GM18520 (cell line): Measurements from ENCODE around the gene GHRL.

Experiments
- ATAC-seq: cut with Tn5 transposase; IDR thresholded peaks from one replicate; pipeline ENCODE4 v1.9.1; 2021; ENCODE audit not compliant: unreplicated experiment

GHRL gene

GRCh38 chr3:10248184-10248983, 44.4 kb downstream of the GHRL start, which contains the start of gene TATDN2:
TSS of gene TATDN2 (plus strand) at chr3:10248459. CDS start at chr3:10249201, 742 bp downstream.
- peak; percentile 95 for ATAC-seq

GRCh38 chr3:10247679-10248183, 45.0 kb downstream of the GHRL start:
- ATAC-seq = no peak

- no peak for ATAC-seq
These were observed 47.5 kb downstream of the GHRL start for GRCh38 chr3:10245081-10245712.

GRCh38 chr3:10244009-10244408, 48.7 kb downstream of the GHRL start:
- no peak for ATAC-seq

GRCh38 chr3:10242182-10243065, 50.3 kb downstream of the GHRL start:
- ATAC-seq = no peak

- ATAC-seq = no peak
These were observed 51.9 kb downstream of the GHRL start for GRCh38 chr3:10240799-10241198.

- no peak for ATAC-seq
These were observed 54.2 kb downstream of the GHRL start for GRCh38 chr3:10238345-10239183.
